ENCODE results near the gene SEMA5A. TPM values are rescaled to one million over a fixed set of nuclear protein-coding genes. Genes with fewer than 3 reads are reported as not detected.
A peak's percentile ranks its signal among the peaks of the same experiment; 100 is the strongest.

Gene SEMA5A
- polyA plus RNA-seq, 6 donors from 2014 or later, result not detected

DNA sequence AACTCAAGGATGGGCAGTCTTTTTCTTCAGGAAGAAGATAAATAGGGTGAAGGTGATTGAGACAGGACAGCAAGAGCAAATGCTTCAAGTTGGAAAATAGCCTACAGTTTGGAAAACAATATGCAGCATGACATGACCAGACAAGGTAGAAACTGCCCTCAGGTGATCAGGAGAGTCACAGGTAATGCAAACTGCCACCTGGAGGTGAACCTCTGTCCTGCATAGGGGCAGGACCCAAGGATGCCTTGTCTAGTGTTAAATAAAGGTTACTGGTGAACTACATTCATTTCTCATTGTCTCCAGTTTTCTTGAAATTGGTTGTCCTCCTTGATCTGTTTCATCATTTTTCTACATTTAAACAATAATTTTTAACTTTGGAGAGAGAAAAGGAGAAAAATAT, 232.1 kb downstream of the SEMA5A start:
- Mint-ChIP-seq H3K27ac (no peak overlapping the region), H3K9me3 (peaks cover 0 to 4% (median 0%) of the 10 kb centered on the region in 7 donors), H3K4me3 (no peak overlapping the region), H3K27me3 (no peaks in the 10 kb centered on the region), H3K36me3 (no peaks in the 10 kb centered on the region), H3K4me1 (no peaks in the 10 kb centered on the region)
- no peak for ATAC-seq (ENCODE audit: low read depth in 2 of 2)
- DNase-seq, result no peak

DNA sequence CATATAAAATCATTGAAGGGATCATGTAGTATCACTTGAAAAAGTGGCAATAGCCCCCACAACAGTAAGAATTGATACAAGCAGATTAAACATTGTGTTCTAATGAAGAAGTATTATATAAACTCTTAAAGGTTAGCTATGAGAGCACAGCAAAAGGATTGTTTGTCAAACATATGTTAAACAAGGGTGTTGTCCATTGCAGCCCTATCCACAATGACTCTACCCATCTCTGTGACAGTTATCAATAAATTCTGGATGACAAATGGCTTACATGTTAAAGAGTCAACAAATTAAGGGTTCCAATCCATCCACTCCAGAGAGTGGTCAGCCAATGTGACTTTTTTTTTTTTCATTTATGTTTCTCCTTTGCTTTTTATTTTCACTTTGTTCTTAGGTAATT, 238.7 kb downstream of the SEMA5A start:
- ATAC-seq (ENCODE audit: low read depth in 2 of 2) (no peak), DNase-seq (no peak)
- no peaks in the 10 kb centered on the region for H3K36me3 Mint-ChIP-seq
- no peaks in the 10 kb centered on the region for H3K4me1 Mint-ChIP-seq
- no peak overlapping the region for H3K4me3 Mint-ChIP-seq
- H3K9me3 Mint-ChIP-seq, result peaks cover 0 to 4% (median 0%) of the 10 kb centered on the region in 7 donors
- H3K27ac Mint-ChIP-seq, result no peak overlapping the region
- no peaks in the 10 kb centered on the region for H3K27me3 Mint-ChIP-seq

DNA sequence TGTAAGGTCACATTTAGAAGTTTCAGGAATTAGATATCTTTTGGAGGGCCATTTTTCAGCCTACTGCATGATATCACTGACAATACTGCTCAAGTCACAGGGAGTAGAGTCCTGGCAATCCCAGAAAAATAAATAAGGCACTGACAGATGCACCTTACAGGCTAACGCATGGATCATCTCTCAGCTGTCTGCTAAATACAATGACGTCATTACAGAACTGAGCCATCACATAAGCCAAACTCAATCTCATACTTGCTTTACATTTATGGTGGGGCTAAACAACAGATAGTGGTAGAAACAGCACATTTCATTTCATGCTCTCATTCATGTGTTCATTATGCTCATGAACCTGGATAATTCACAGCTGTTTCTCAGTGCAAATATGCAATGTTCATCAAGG, 243.7 kb downstream of the SEMA5A start:
- no peaks in the 10 kb centered on the region for H3K36me3 Mint-ChIP-seq
- no peak overlapping the region for H3K27ac Mint-ChIP-seq
- DNase-seq (no peak), ATAC-seq (ENCODE audit: low read depth in 2 of 2) (no peak)
- H3K9me3 Mint-ChIP-seq, result peaks cover 0 to 3% (median 3%) of the 10 kb centered on the region in 7 donors
- no peak overlapping the region for H3K4me3 Mint-ChIP-seq
- no peaks in the 10 kb centered on the region for H3K27me3 Mint-ChIP-seq
- H3K4me1 Mint-ChIP-seq, result no peaks in the 10 kb centered on the region

DNA sequence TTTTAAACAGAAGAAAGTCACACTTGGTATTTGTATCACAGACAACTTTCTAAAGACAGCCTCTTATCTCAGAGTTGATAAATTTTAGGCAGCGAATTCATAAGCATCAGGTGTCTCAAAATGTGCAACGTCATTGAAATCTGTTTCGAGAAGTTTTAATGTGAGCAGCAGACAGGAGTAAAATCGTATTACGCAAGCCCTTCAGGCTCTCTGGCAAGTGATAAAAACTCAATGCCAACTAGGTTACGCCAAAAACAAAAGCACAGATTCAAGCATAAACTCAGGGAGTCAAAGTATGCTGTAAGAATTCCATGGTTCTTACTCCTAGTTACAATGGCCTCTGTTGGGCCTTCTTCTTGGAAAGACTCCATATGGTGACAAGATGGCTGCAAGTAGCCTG, 244.7 kb downstream of the SEMA5A start:
- H3K4me3 Mint-ChIP-seq, result no peak overlapping the region

DNA sequence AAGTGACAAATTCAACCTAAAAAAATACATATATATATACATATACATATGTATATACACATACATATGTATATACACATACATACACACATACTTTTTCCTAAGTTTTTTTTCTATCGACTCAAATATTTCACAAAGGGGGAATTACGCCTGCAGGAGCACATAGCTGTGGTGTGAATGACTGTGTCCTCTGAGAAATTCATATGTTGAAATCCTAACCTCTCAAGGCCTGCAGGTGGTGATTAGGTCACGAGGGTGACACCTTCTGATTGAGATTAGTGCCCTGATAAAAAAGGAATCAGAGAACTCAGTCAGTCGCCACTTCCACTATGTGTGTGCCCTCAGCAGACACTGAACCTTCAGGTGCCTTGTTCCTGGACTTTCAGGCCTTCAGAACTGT, 248.7 kb downstream of the SEMA5A start:
- H3K4me3 Mint-ChIP-seq, result no peak overlapping the region
- no peaks in the 10 kb centered on the region for H3K36me3 Mint-ChIP-seq
- no peak for ATAC-seq (ENCODE audit: low read depth in 2 of 2)
- peaks cover 0 to 10% (median 7%) of the 10 kb centered on the region in 7 donors for H3K9me3 Mint-ChIP-seq
- H3K4me1 Mint-ChIP-seq, result no peaks in the 10 kb centered on the region
- no peak for DNase-seq
- no peaks in the 10 kb centered on the region for H3K27me3 Mint-ChIP-seq
- no peak overlapping the region for H3K27ac Mint-ChIP-seq

More for the DNA sequence above, 244.7 kb downstream of the SEMA5A start:
- Mint-ChIP-seq H3K4me1 (no peaks in the 10 kb centered on the region), H3K27me3 (no peaks in the 10 kb centered on the region), H3K9me3 (peaks cover 0 to 3% (median 3%) of the 10 kb centered on the region in 7 donors), H3K36me3 (no peaks in the 10 kb centered on the region), H3K27ac (no peak overlapping the region)
- ATAC-seq (ENCODE audit: low read depth in 2 of 2) (no peak), DNase-seq (no peak)

DNA sequence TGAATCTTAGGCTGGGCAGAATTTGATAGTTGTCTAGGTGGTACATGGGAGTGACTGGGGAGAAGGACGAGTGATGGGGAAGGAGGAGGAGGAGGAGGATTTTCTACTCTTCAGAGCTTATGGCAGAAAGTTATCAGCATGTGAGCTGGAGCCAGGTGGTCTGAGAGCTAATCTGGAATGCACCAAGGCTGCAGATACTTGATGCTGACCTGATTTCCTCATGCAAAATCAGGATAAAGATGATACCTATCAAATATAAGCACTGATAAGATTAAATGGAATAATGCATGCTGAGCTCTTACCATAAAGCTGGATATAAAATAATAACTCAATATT, 250.4 kb downstream of the SEMA5A start:
- Mint-ChIP-seq H3K27me3 (no peaks in the 10 kb centered on the region), H3K36me3 (no peaks in the 10 kb centered on the region), H3K27ac (peak overlapping the region in 1 of 6 donors; percentile 6), H3K4me1 (no peaks in the 10 kb centered on the region), H3K9me3 (peaks cover 0 to 10% (median 5%) of the 10 kb centered on the region in 7 donors), H3K4me3 (no peak overlapping the region)
- DNase-seq, result no peak
- ATAC-seq (ENCODE audit: low read depth in 2 of 2), result no peak

DNA sequence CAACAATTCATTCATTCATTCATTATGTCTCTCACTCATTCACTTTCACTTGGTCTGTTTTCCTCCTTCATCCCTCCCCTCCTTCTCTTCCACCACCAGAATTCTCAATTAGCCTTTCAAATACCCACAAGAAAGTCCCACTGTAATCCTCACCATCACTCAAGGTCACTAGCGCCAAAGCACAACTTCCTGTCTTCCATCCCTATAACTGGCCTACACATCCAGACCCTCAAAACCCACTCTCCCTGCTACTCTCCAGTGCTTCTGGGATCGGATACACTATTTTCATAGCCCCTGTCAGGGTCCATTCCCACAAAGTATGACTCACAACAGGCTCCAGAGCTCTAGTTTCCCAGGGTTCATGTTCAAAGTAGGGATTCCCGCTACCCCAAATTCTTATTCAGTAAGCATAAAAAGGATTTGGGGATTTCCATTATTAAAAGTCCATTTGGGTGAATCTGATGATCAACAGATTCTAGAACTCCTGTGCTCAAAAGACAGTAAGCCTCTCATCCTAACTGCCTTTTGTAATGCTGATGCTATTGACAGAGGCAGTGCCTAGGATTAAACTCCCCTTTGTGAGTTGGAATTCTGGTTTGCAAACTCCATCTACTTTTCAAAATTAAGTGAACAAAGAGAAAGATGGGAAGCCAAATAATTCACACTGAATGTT, 250.9 kb downstream of the SEMA5A start:
- Mint-ChIP-seq H3K4me3 (no peak overlapping the region), H3K27me3 (no peaks in the 10 kb centered on the region), H3K27ac (peak overlapping the region in 1 of 6 donors; percentile 6), H3K9me3 (peaks cover 0 to 10% (median 5%) of the 10 kb centered on the region in 7 donors), H3K4me1 (no peaks in the 10 kb centered on the region), H3K36me3 (no peaks in the 10 kb centered on the region)
- DNase-seq, result no peak
- no peak for ATAC-seq (ENCODE audit: low read depth in 2 of 2)

DNA sequence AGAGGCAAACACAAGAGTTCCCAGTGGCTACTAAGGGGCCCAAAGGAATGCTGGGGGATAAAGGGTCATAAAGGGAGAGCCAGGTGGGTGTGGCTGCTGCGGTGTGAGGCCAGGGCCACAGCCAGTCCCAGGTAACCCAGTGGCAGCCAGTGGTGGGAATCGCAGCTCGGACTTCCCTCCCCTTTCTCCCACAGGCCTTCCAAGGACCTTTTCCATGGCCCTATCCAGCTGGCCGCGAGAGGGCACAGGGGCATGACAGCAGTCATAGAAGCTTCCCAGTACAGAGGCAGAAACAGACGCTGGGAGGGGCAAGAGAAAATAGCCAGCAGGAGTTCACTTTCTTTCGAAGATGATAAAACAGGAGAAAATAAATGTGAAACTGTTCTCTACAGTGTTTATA, 257.6 kb downstream of the SEMA5A start:
- Mint-ChIP-seq H3K27ac (no peak overlapping the region), H3K36me3 (no peaks in the 10 kb centered on the region), H3K4me1 (no peaks in the 10 kb centered on the region), H3K9me3 (peaks cover 0 to 3% (median 1%) of the 10 kb centered on the region in 7 donors), H3K4me3 (no peak overlapping the region), H3K27me3 (no peaks in the 10 kb centered on the region)
- DNase-seq (no peak), ATAC-seq (ENCODE audit: low read depth in 2 of 2) (no peak)

DNA sequence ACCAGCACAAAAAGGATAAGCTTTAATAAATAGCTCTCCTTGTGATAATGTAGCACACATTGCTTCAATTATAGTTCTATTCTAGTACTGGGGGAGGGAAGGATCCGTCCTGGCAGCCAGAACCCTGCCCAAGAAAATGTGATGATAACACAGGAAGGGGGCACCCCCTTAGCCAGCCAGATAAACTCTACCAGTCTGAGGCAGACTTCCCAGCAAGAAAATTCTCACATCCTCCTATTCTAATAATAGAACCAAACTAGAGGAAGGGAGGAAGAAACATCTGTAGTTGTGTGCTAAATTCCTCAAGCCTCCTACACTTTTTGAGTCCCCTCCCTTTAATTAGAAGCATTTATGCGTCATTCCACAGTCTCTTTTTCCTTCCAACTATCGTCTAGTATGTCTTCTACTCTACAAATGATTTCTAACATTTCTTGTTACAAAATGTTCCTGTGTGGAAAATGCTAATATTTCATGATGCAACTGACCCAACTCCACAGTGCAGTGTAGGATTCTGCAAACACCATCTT, 261.0 kb downstream of the SEMA5A start:
- no peaks in the 10 kb centered on the region for H3K4me1 Mint-ChIP-seq
- no peaks in the 10 kb centered on the region for H3K36me3 Mint-ChIP-seq
- peaks cover 0 to 5% (median 0%) of the 10 kb centered on the region in 7 donors for H3K9me3 Mint-ChIP-seq
- DNase-seq (no peak), ATAC-seq (ENCODE audit: low read depth in 2 of 2) (no peak)
- no peak overlapping the region for H3K27ac Mint-ChIP-seq
- H3K4me3 Mint-ChIP-seq, result no peak overlapping the region
- H3K27me3 Mint-ChIP-seq, result no peaks in the 10 kb centered on the region

DNA sequence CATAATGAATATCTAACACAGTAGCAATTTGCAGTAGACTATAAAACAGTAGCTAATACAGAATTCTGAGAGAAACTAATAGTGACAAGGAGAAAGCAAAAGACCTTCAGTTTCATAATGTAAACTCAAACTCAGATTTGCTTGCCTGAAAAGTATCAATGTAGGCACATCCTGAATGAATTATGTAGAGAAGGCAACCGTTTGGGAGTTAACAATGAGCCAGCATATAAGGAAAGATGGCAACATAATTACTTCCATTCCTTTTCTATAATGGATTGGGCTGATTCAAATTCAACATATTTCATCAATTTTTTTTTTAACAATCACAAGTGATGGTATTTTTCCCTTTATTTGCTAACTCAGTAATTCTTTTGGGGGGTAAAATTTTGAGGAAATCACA, 261.6 kb downstream of the SEMA5A start:
- Mint-ChIP-seq H3K27ac (no peak overlapping the region), H3K4me1 (no peaks in the 10 kb centered on the region), H3K4me3 (no peak overlapping the region), H3K9me3 (peaks cover 0 to 8% (median under 1%) of the 10 kb centered on the region in 7 donors), H3K36me3 (no peaks in the 10 kb centered on the region), H3K27me3 (no peaks in the 10 kb centered on the region)
- no peak for ATAC-seq (ENCODE audit: low read depth in 2 of 2)
- DNase-seq, result no peak

DNA sequence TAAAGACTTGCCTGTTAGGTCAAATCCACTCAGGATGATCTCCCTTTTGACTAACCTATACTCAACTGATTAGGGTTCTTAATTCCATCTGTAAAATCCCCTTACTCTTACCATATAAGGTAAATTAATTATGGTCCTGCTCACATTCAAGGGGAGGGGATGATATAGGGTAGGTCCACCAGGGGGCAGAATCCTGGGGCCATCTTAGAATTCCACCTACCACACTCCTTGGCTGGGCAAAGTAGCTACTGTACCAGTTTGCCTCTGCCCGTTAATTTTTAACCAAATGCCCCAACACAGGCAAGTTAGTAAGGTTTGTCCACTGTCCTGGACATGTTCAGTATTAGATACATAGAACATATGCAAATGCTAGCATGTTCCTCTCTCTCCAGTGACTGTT, 262.4 kb downstream of the SEMA5A start:
- ATAC-seq (ENCODE audit: low read depth in 2 of 2) (no peak), DNase-seq (no peak)
- H3K27ac Mint-ChIP-seq, result no peak overlapping the region
- H3K36me3 Mint-ChIP-seq, result no peaks in the 10 kb centered on the region
- H3K9me3 Mint-ChIP-seq, result peaks cover 0 to 12% (median 3%) of the 10 kb centered on the region in 7 donors
- H3K27me3 Mint-ChIP-seq, result no peaks in the 10 kb centered on the region
- no peak overlapping the region for H3K4me3 Mint-ChIP-seq
- H3K4me1 Mint-ChIP-seq, result no peaks in the 10 kb centered on the region

DNA sequence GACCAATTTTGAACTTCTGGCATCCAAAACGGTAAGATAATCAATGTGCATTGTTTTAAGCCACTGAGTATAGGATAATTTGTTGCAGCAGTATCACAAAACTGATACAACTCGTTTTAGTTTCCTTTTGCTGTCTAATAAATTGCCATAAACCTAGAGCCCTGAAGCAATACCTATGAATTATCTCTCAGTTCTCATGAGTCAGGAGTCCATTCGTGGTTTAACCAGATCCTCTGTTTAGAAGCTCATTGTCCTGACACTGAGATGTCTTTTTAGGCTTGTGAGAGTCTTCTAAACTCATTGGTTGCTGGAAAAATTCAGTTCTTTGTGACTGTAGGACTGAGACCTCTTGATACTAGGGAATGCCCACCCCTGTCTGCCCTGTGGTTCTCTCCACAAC, 262.9 kb downstream of the SEMA5A start:
- Mint-ChIP-seq H3K9me3 (peaks cover 2 to 14% (median 4%) of the 10 kb centered on the region in 7 donors), H3K4me1 (no peaks in the 10 kb centered on the region), H3K27ac (no peak overlapping the region), H3K36me3 (no peaks in the 10 kb centered on the region), H3K4me3 (no peak overlapping the region), H3K27me3 (no peaks in the 10 kb centered on the region)
- DNase-seq, result no peak
- no peak for ATAC-seq (ENCODE audit: low read depth in 2 of 2)

DNA sequence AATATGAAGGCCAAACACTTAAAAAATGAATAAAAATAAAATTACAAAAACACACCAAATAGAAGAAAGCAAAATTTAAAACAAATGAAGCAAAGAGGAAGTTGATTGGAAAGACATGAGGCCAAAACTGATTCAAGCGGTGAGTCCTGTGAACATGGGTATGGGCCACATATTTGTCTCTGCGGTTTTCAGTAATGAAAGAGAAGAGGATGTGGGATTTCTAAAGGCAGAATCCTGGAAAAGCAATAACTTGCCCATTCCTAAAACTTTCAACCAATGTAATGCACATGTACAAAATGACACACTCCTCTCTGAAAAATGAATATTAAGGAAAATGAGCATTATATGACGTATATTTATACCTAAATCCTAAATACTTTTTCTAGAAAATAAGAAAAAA, 263.7 kb downstream of the SEMA5A start:
- no peak for ATAC-seq (ENCODE audit: low read depth in 2 of 2)
- Mint-ChIP-seq H3K36me3 (no peaks in the 10 kb centered on the region), H3K27me3 (no peaks in the 10 kb centered on the region), H3K4me1 (no peaks in the 10 kb centered on the region), H3K9me3 (peaks cover 3 to 17% (median 5%) of the 10 kb centered on the region in 7 donors), H3K27ac (no peak overlapping the region), H3K4me3 (no peak overlapping the region)
- DNase-seq, result no peak

DNA sequence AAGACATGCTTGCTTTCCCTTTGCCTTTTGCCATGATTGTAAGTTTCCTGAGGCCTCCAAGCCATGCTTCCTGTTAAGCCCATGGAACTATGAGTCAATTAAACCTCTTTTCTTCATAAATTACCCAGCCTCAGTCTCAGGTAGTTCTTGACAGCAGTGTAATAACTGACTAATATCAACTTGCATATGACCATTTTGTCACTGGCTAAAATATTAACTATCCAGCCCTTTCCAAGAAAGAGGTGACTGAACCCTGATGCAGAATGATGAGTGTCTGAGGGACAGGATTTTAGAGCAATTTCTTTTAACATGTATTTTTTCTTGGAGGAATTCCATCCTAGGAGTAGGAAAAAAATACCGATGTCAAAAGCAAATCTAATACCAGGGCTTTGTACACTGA, 266.1 kb downstream of the SEMA5A start:
- H3K27me3 Mint-ChIP-seq, result no peaks in the 10 kb centered on the region
- no peak overlapping the region for H3K4me3 Mint-ChIP-seq
- ATAC-seq (ENCODE audit: low read depth in 2 of 2) (no peak), DNase-seq (no peak)
- no peaks in the 10 kb centered on the region for H3K36me3 Mint-ChIP-seq
- peaks cover 4 to 17% (median 10%) of the 10 kb centered on the region in 7 donors for H3K9me3 Mint-ChIP-seq
- no peak overlapping the region for H3K27ac Mint-ChIP-seq
- no peaks in the 10 kb centered on the region for H3K4me1 Mint-ChIP-seq
